ENCODE data around the gene ZNF581.

ZNF581 gene

GRCh38 chr19:55679343-55680257 lies 36.2 kb downstream of the ZNF581 start:
- DNase-seq (ENCODE audit: low read depth in 3 of 3), result no peak

DNA sequence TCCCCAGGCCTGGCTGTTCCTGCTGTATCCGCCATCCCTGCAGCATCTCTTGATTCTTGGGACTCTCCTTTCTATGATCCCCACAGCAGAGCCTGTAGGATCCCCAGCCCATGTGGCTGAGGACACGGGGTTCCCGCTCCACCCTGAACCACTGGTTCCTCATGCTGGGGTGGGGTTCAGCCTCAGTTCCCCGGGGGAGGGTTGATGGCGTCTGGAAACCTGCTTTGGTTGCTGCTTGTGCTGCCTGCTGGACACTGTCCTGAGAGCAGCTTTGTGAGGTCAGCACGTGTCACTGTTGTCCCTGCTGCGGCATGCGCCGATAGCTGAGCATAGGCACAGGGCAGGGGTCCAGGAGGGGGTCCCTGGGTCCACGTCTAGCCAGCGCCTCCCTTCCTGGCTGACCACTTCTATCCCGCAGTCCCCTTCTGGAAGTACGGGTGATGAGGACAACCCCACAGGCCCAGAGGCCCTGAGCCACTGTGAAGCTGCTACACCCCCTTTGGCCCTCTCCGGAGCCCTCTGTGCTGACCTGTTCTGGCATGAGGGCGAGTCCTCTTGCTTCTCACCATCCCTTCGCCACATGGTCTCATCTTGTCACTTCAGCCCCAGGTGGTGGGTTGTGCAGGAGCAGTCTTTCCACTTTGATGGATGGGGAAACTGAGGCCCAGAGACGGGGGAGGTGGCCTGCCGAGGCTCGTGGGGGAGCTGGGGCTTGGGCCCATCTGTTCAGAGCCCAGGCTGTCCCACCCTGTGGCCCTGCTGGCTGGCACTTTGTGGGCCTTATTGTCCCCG lies 37.1 kb downstream of the ZNF581 start:
- no peak for DNase-seq (ENCODE audit: low read depth in 3 of 3)

GRCh38 chr19:55681131-55682092 lies 38.0 kb downstream of the ZNF581 start:
- no peak for DNase-seq (ENCODE audit: low read depth in 3 of 3)

DNA sequence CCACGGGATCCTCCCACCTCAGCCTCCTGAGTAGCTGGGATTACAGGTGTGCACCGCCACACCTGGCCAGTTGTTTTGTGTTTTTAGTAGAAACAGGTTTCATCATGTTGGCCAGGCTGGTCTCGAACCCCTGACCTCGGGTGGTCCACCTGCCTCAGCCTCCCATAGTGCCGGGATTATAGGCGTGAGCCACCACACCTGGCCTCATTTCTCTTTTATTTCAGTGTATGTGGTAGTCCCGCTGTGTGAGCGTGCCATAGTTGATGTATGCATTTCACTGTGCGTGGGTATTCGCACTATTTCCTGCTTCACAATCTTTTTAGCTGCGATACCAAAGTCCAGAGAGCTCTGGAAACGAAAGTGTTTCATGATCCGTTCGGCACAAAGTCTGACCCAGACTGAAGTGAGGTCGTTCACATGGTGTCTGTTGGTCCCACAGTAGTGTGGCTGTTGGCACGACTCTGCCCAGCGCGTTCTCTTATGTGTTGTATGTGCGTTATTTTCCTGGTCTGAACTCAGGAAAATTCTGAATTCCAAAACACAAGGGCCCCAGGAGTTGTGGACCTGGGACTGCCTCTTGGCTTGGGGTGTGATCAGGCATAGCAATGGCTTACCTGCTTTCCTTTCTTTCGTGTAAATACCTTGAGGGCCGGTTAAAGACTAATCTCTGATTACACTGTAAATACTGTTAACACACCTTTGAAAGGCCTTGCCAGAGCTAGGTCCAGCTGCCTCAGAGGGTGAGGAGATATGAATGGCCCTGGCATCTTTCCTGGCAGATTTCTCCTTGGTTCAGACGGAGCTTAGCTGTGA lies 40.2 kb downstream of the ZNF581 start:
- DNase-seq (ENCODE audit: low read depth in 3 of 3), result no peak

GRCh38 chr19:55684946-55685681 lies 41.7 kb downstream of the ZNF581 start:
- no peak for DNase-seq (ENCODE audit: low read depth in 3 of 3)

- no peak for DNase-seq (ENCODE audit: low read depth in 3 of 3)
These were observed 42.3 kb downstream of the ZNF581 start for GRCh38 chr19:55685776-55686175.

DNA sequence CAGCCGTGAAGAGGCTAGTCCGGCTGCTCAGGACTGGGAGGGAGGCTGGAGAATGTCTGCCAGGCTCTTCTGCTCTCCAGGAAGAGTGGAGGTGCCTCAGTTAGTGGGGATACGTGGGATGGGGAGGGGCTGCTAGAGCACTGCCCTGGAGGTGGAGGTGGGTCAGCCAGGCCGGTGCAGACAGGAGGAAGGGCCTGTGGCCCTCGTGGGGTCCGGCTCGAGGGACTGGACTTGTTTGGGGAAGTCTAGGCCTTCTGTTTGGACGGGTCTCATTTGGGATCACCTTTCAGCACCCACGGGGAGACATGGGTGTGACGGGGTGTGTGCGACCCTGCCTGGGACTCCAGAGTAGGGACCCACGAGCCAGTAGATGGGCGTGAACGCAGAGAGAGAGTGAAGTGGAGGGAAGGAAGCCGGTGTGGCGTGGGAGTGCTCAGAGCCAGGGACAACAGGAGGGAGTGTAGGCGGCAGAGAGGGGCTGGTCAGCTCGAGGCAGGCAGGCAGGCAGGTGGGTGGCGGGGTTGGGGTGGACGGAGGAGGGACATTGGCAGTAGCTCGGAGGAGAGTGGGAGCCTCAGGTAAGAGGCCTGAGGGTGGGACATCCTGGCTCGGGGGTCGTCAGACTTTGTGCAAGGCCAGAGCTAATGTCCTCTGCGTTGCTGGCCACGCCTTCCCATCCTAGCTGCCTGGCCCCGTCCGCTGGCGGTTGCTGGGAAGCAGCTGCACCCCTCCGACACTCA lies 43.0 kb downstream of the ZNF581 start:
- no peak for DNase-seq (ENCODE audit: low read depth in 3 of 3)

DNA sequence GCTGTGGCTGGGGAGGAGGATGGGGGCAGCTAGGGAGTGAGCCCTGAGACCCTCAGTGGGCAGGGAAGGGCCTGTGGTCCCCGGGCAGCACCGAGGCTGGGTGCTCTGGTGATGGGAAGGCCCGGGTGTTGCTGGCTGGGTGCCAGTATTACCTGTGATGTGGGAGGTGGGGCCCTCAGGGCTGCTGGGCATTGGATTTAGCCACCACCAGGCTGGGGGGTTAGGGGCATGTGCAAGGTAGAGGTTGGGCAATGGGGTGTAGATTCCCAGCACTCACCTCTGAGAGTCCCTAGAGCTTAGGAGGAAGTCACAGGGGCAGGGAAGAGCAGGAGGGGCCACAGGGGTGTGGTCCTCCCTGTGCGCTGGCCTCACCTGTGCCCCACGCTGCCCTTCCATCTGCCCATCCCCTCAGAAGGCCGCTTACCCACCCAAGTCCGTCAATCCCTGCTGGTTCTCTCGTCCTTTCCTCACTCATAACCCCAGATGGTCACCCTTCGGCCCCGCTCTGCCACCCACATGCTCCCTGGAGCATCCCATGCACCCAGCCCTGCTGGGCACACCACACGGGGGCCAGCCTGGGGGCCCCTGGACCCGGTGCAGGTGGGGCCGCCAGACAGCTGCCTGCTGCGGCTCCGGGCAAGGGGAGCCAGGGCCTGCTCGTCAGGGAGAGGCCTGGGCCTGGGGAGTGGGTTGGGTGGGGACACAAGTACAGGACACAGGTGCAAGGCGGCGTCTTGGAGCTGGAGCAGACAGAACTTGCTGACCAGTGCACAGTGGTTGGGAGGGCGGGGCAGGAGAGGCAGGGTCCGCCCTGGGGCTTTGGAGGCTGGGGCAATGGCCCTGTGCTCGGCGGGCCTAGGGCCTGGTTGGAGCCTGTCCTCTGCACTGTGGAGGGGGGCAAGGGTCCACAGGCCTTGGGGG lies 44.1 kb downstream of the ZNF581 start:
- no peak for DNase-seq (ENCODE audit: low read depth in 3 of 3)

DNA sequence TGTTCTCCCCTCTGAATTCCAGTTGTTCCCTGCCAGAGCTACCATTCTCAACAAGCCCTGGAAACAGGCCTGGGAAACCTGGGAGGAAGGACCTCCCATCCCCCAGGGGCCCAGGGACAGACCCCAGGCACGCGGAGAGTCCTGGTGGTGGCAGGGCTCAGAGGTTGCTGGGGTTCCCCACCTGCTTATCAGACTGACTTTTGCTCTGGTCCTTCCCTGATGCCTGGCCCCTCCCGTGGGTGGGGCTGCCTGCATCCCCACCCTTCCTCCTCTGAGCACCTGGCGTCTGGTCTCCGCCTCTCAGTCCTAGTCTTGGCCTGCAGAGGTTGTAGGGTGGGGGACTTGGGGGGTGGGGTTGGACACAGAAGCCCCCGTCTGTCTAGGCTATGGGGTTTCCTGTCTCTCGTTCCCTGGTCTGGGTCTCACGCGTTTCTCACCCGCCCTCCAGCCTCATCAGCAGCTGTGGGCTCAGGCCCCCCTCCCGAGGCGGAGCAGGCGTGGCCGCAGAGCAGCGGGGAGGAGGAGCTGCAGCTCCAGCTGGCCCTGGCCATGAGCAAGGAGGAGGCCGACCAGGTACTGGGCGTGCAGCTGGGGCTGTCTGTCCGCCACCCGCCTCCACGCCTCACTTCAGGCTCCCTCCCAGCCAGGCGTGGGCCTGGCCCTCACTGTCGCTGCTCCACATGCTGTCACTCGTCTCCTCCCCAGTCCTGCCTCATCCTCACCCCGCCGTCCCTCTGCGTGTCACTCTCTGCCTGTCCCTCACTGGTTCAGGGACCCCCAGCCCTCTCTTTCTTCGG lies 45.2 kb downstream of the ZNF581 start:
- no peak for DNase-seq (ENCODE audit: low read depth in 3 of 3)

DNA sequence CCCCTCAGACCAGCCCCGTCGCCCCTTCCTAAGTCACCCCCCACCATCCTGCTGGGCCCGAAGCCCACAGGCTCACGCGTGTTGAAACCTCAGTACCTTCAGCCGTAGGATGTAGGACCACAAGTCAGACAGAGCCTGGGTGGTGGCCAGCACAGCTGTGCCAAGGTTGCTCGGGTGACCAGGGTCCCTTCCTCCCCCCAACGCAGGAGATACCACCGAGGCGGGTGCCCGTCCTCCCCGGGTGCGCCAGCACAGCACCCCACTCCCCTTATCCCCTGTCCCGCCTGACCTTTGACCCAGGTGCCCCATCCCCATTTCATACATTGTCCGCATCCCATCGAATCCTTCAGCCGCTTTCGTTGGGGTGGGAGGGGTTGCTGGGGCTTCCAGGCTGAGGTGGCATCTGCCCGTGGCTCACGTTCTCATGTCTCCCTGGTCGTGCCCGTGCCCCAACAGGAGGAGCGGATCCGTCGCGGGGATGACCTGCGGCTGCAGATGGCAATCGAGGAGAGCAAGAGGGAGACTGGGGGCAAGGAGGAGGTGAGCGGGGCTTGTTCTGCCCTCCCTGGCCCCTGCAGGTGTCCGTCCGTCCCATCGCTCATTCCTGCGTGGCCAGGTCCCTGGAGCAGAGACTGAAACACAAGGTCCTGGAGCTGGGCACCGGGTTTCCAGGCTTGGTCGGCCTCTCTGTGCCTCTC lies 46.1 kb downstream of the ZNF581 start:
- DNase-seq (ENCODE audit: low read depth in 3 of 3), result no peak

- DNase-seq (ENCODE audit: low read depth in 3 of 3), result no peak
These were observed 46.8 kb downstream of the ZNF581 start for GRCh38 chr19:55690109-55690768.

DNA sequence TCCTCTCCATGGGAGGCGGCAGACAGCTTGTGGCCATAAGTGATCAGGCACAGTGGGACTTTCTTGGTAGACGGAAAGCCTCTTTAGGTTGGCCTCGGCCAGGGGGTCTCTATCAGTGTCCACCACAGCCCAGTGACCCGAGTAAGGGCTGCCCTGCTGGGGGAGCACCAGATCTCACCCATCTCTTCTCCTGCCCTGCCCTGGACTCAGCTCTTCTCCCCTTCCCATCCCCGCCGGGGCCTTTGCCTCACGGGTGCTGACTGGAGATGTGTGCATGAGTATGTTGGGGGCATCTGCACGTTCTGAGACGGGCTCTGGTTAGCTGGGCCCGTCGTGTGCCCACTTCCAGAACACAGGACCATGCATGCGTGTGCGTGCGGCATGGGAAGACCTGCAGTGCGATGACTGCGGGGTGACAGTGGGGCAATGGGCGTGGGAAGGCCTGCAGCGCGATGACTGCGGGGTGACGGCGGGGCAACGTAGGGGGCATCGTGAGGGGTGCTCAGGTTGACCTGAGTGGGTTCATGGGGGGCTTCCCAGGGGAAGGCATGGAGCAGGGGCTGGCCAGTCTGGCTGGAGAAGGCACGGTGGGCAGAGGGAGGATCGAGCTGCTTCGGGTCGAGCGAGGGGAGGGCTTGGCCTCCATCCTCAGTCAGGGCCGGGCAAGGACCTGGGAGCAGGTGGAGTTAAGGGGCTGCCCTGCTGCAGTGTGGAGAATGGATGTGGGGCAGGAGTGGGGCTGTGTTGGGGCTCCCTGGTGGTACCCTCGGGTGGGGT lies 47.5 kb downstream of the ZNF581 start:
- no peak for DNase-seq (ENCODE audit: low read depth in 3 of 3)

- no peak for DNase-seq (ENCODE audit: low read depth in 3 of 3)
These were observed 48.4 kb downstream of the ZNF581 start for GRCh38 chr19:55691561-55692481.

- DNase-seq (ENCODE audit: low read depth in 3 of 3), result no peak
These were observed 49.2 kb downstream of the ZNF581 start for GRCh38 chr19:55692681-55693081.
